HG02571 (cell line): ENCODE results near the gene TP53AIP1.
"Not testable (repeated sequence)": the region's sequence is repeated elsewhere in the genome, so short reads cannot be mapped to it uniquely, and the experiment has no call there.

Source experiments
- ATAC-seq: cut with Tn5 transposase; IDR thresholded peaks from one replicate; pipeline ENCODE4 v1.9.1; 2021; ENCODE audit warnings: mild to moderate bottlenecking, moderate library complexity; ENCODE audit not compliant: unreplicated experiment

TP53AIP1 gene

GRCh38 chr11:128926437-128927107, 16.1 kb downstream of the TP53AIP1 start:
- no peak for ATAC-seq

GRCh38 chr11:128926000-128926399, 16.7 kb downstream of the TP53AIP1 start:
- no peak for ATAC-seq

GRCh38 chr11:128925250-128925600, 17.4 kb downstream of the TP53AIP1 start:
- ATAC-seq = no peak

GRCh38 chr11:128924510-128925249, 18.0 kb downstream of the TP53AIP1 start:
- ATAC-seq = no peak

GRCh38 chr11:128924104-128924503, 18.6 kb downstream of the TP53AIP1 start:
- no peak for ATAC-seq

GRCh38 chr11:128921793-128922192, 20.9 kb downstream of the TP53AIP1 start:
- ATAC-seq = no peak

- no peak for ATAC-seq
Measured at GRCh38 chr11:128920666-128921065, 22.0 kb downstream of the TP53AIP1 start.

- not testable (repeated sequence) for ATAC-seq
Measured at GRCh38 chr11:128919635-128920034, 23.0 kb downstream of the TP53AIP1 start.

- no peak for ATAC-seq
Measured at GRCh38 chr11:128919216-128919615, 23.5 kb downstream of the TP53AIP1 start.

- ATAC-seq = no peak
Measured at GRCh38 chr11:128917144-128917724, 25.4 kb downstream of the TP53AIP1 start.

- ATAC-seq = no peak
Measured at GRCh38 chr11:128916681-128917080, 26.0 kb downstream of the TP53AIP1 start.

- no peak for ATAC-seq
Measured at GRCh38 chr11:128916037-128916572, 26.6 kb downstream of the TP53AIP1 start.

GRCh38 chr11:128915149-128915521, 27.5 kb downstream of the TP53AIP1 start:
- ATAC-seq = no peak

- ATAC-seq = no peak
Measured at GRCh38 chr11:128914216-128915148, 28.2 kb downstream of the TP53AIP1 start.

- ATAC-seq = no peak
Measured at GRCh38 chr11:128913806-128914205, 28.9 kb downstream of the TP53AIP1 start.

GRCh38 chr11:128911701-128912100, 31.0 kb downstream of the TP53AIP1 start:
- ATAC-seq = no peak

GRCh38 chr11:128911239-128911638, 31.4 kb downstream of the TP53AIP1 start:
- no peak for ATAC-seq

GRCh38 chr11:128910576-128910975, 32.1 kb downstream of the TP53AIP1 start:
- no peak for ATAC-seq

GRCh38 chr11:128909438-128910125, 33.1 kb downstream of the TP53AIP1 start:
- no peak for ATAC-seq
